GM20000 (cell line): ENCODE results near the gene SDHAF3.
"Not testable (repeated sequence)": the region's sequence is repeated elsewhere in the genome, so short reads cannot be mapped to it uniquely, and the experiment has no call there.

ENCODE experiments used
- DNase-seq: peaks from one replicate; pipeline ENCODE4 v3.0.0; 2012; ENCODE audit warnings: low spot score
- TF ChIP-seq, protein P1 (sequence below): IDR thresholded peaks from 2 replicates; pipeline ENCODE4 v1.5.1; 2012; ENCODE audit warnings: mild to moderate bottlenecking, control low read depth; ENCODE audit errors: extremely low read depth, missing control alignments

Gene SDHAF3

DNA sequence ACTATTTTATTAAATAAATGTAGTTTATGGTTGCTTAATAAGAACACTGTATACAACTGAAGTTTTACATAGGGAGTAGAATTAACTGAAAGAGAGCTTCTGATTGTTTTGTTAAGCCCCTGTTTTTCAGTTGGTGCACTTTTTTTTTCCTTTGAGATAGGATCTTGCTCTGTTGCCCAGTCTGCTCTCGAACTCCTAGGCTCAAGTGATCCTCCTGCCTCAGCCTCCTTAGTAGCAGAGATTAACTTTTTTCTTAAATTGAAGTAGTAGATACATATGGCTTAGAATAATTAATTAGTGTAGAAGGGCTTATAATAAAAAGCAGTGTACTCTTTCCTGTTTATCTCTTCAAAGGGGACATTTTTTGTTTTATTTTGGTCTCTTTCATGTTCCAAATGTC is 11.2 kb downstream of the SDHAF3 start:
- TF ChIP-seq, protein P1, sequence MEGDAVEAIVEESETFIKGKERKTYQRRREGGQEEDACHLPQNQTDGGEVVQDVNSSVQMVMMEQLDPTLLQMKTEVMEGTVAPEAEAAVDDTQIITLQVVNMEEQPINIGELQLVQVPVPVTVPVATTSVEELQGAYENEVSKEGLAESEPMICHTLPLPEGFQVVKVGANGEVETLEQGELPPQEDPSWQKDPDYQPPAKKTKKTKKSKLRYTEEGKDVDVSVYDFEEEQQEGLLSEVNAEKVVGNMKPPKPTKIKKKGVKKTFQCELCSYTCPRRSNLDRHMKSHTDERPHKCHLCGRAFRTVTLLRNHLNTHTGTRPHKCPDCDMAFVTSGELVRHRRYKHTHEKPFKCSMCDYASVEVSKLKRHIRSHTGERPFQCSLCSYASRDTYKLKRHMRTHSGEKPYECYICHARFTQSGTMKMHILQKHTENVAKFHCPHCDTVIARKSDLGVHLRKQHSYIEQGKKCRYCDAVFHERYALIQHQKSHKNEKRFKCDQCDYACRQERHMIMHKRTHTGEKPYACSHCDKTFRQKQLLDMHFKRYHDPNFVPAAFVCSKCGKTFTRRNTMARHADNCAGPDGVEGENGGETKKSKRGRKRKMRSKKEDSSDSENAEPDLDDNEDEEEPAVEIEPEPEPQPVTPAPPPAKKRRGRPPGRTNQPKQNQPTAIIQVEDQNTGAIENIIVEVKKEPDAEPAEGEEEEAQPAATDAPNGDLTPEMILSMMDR, result no peak
- DNase-seq, result no peak

DNA sequence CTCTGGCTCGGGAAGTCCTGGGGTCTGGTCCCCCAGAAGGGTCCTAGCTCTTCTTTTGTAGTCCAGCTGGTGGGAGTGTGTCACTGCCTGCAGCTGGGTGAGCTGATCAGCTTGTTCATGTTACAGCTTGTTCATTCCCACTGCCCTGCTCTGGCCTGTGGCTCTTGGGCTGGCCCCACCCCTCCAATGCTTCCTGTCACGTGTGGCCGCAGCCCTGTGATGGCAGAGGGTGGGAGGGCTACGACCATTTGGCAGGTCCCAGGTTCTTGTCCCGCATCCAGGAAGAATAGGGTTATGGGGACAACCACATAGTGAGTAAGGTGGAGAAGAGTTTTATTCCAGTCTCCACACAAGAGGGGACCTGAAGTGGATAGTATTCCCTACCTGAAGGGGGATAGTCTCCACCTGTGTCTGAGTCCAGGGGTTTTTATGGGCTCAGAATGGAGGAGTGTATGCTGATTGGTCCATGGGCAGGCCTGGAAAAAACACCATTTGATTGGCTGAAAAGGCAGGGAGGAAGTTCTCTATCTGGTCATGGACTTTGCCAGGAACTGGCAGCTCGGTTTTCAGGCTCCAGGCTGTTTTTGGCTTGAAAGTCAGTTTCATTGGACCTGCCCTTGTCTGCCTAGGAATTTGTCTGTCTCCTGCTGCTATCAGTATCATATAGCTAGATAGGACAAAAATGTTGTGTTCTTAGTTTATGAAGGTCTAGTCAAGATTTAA is 13.1 kb downstream of the SDHAF3 start:
- TF ChIP-seq, protein P1, result no peak
- DNase-seq, result no peak

DNA sequence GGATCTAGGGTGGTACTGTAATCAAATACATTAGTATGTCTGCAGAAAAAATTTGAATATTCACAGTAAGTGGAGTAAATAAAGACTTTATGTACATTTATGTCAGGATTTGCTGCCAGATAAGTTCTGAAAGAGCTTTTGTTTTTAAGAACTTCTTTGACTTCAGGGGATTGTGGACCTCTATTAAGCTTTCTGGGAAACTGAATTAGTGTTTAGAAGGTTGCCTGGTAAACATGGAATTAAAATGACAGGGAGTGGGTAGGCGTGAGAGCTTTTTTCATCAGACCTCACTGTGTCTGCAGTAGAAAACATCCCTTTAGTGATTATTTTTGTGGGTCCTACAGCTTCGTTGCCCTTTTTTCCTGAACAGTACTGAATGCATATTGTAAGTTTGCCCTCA is 15.7 kb downstream of the SDHAF3 start:
- no peak for DNase-seq
- TF ChIP-seq, protein P1, result no peak

DNA sequence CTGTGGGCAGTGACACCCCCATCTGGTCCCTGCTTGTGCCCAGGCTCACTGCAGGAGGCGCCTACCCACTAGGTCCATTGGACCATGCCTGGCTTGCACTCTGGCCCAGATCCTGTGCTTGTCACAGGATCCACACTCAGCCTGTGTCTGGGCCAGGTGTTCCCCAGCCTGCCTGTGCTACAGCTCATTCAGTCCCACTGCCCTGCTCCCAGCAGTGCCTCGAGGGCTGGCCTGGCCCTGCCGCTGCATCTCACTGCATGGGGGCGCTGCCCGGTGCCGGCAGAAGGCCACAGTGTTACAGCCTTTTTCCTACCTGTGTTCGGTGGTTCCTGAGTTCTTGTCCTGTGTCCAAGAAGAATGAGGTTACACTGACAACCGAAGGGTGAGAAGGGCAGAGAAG is 21.3 kb downstream of the SDHAF3 start:
- DNase-seq, result no peak
- TF ChIP-seq, protein P1, result no peak

DNA sequence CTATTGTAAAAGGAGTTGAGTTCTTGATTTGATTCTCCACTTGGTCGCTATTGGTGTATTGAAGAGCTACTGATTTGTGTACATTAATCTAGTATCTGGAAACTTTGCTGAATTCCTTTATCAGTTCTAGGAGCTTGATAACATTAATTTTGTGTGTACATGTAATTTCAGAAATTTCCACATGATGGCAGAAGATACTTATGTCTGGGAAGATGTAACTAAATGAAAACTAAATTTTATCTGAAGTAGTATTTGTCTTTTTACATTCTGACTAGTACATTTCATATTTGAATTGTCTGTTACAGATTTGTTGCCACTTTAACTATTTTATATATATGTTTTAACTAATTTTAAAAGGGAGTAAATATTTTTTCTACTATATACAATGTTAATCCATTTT is 27.6 kb downstream of the SDHAF3 start:
- no peak for DNase-seq
- TF ChIP-seq, protein P1, result no peak

DNA sequence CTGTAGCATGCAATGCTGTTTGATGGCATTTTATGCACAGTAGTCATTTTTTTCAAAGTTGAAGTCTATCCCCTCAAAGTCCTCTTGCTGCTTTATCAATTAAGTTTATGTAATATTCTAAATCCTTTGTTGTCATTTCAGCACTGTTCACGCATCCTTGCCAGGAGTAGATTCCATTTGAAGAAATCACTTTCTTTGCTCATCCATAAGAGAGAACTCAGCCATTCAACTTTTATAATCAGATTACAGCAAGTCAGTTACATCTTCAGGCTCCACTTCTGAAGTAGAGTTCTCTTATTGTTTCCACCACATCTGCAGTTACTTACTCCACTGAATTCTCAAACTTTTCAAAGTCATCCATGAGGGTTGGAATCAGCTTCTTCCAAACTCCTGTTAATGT is 32.3 kb downstream of the SDHAF3 start:
- TF ChIP-seq, protein P1, result no peak
- no peak for DNase-seq

DNA sequence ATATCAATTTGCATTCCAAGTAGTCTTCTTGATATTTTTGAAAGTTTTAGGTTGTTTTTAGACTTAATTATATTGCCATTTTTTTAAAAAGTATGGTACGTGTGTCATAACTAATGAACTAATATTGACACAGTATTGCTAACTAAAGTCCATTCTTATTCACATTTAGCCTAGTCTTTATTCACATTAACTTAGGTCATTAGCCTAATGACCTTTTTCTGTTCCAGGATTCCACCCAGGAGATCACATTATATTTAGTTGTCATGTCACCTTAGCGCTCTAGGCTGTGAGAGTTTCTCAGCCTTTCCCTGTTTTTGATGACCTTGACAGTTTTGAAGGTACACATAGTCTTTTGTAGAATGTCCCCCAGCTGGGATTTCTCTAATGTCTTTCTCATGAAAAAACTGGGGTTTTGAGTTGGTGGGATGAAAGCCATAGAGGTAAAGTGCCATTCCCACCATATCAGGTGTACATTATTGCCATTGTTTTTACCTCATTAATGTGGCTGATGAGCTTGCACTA is 38.5 kb downstream of the SDHAF3 start:
- no peak for DNase-seq
- TF ChIP-seq, protein P1, result no peak

DNA sequence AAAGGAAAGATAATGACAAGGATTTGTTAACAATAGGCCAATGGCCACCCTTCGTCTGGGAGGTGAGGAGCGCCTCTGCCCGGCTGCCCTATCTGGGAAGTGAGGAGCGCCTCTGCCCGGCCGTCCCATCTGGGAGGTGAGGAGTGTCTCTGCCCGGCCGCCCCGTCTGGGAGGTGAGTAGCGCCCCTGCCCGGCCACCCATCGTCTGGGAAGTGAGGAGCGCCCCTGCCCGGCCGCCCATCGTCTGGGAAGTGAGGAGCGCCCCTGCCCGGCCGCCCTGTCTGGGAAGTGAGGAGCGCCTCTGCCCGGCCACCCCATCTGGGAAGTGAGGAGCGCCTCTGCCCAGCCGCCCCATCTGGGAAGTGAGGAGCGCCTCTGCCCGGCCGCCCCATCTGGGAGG is 42.5 kb downstream of the SDHAF3 start:
- DNase-seq, result not testable (repeated sequence)

DNA sequence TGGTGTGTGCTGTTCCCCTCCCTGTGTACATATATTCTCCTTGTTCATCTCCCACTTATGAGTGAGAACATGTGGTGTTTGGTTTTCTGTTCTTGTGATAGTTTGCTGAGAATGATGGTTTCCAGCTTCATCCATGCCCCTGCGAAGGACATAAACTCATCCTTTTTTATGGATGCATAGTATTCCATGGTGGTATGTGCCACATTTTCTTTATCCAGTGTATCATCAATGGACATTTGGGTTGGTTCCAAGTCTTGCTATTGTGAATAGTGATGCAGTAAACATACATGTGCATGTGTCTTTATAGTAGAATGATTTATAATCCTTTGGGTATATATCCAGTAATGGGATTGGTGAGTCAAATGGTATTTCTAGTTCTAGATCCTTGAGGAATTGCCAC is 44.1 kb downstream of the SDHAF3 start:
- DNase-seq, result not testable (repeated sequence)
